HG03378 (cell line): ENCODE measurements around the gene MYOM1.
"Not testable (repeated sequence)": the region's sequence is repeated elsewhere in the genome, so short reads cannot be mapped to it uniquely, and the experiment has no call there.

Experiments used
- ATAC-seq: cut with Tn5 transposase; IDR thresholded peaks from one replicate; pipeline ENCODE4 v1.9.1; 2021; ENCODE audit warnings: mild to moderate bottlenecking, moderate library complexity; ENCODE audit not compliant: unreplicated experiment

MYOM1 gene

GRCh38 chr18:3094338-3094684, 125.5 kb downstream of the MYOM1 start:
- ATAC-seq = no peak

GRCh38 chr18:3093624-3094337, 126.0 kb downstream of the MYOM1 start:
- ATAC-seq = no peak

- no peak for ATAC-seq
Observed at GRCh38 chr18:3092727-3093126, 127.0 kb downstream of the MYOM1 start.

GRCh38 chr18:3089579-3089978, 130.2 kb downstream of the MYOM1 start:
- no peak for ATAC-seq

GRCh38 chr18:3088449-3088848, 131.3 kb downstream of the MYOM1 start:
- no peak for ATAC-seq

GRCh38 chr18:3086871-3087270, 132.9 kb downstream of the MYOM1 start:
- ATAC-seq = no peak

GRCh38 chr18:3085612-3086011, 134.2 kb downstream of the MYOM1 start:
- ATAC-seq = no peak

- no peak for ATAC-seq
Observed at GRCh38 chr18:3084206-3084605, 135.6 kb downstream of the MYOM1 start.

GRCh38 chr18:3083766-3084165, 136.0 kb downstream of the MYOM1 start:
- ATAC-seq = no peak

- ATAC-seq = no peak
Observed at GRCh38 chr18:3081584-3081991, 138.2 kb downstream of the MYOM1 start.

GRCh38 chr18:3079653-3080052, 140.1 kb downstream of the MYOM1 start:
- ATAC-seq = no peak

- ATAC-seq = no peak
Observed at GRCh38 chr18:3075491-3075890, 144.3 kb downstream of the MYOM1 start.

GRCh38 chr18:3074087-3074486, 145.7 kb downstream of the MYOM1 start:
- ATAC-seq = no peak

- not testable (repeated sequence) for ATAC-seq
Observed at GRCh38 chr18:3073353-3073752, 146.4 kb downstream of the MYOM1 start.

- ATAC-seq = no peak
Observed at GRCh38 chr18:3071676-3072075, 148.1 kb downstream of the MYOM1 start.

- ATAC-seq = no peak
Observed at GRCh38 chr18:3069671-3070433, 149.9 kb downstream of the MYOM1 start.

GRCh38 chr18:3067722-3068121, 152.0 kb downstream of the MYOM1 start:
- ATAC-seq = no peak

GRCh38 chr18:3067165-3067661, 152.6 kb downstream of the MYOM1 start:
- ATAC-seq = no peak

GRCh38 chr18:3066341-3067110, 153.2 kb downstream of the MYOM1 start:
- no peak for ATAC-seq

- ATAC-seq = not testable (repeated sequence)
Observed at GRCh38 chr18:3063766-3064165, 156.0 kb downstream of the MYOM1 start.
